ENCODE measurements around the gene NRSN2. TPM values are rescaled to one million over a fixed set of nuclear protein-coding genes. Genes with fewer than 3 reads are reported as not detected.

Gene NRSN2
- total and polyA plus RNA-seq, 2 donors (not counting 1 experiment from before 2014, with no cell fraction given) = 5.0 to 8.6 TPM

- Histone ChIP-seq H3K4me3 (ENCODE audit: control extremely low read depth in 1 of 5, extremely low read depth in 1 of 5, insufficient read depth in 1 of 5, low read depth in 2 of 5, low read length in 4 of 5) (peak overlapping the region in 1 of 5 experiments; percentile 72), H3K36me3 (replicated peaks in 1 of 2; ENCODE audit: control extremely low read depth in 1 of 2, control insufficient read depth in 1 of 2, extremely low read depth in 1 of 2, insufficient read depth in 2 of 2, low read length in 1 of 2) (peaks cover 0 to 3% of the 10 kb centered on the region in 2 experiments), H3K4me1 (ENCODE audit: control insufficient read depth in 2 of 2, insufficient read depth in 2 of 2, low read length in 2 of 2) (peaks cover 26 to 42% of the 10 kb centered on the region in 2 donors), H3K79me2 (ENCODE audit: control insufficient read depth, insufficient read depth, low read length) (no peaks in the 10 kb centered on the region), H3K9ac (ENCODE audit: low read length) (no peak overlapping the region), H3K27me3 (replicated peaks in 1 of 4; ENCODE audit: control extremely low read depth in 1 of 4, control insufficient read depth in 3 of 4, insufficient read depth in 4 of 4, low read length in 3 of 4) (no peaks in the 10 kb centered on the region), H3K27ac (ENCODE audit: low read length in 2 of 2) (peak overlapping the region in 1 of 2 donors; percentile 70), H3K4me2 (replicated peaks; ENCODE audit: low read depth, low read length, poor library complexity, severe bottlenecking) (peak overlapping the region; percentile 97), H3K9me3 (ENCODE audit: control extremely low read depth in 1 of 3, control insufficient read depth in 2 of 3, insufficient read depth in 1 of 3, low read length in 2 of 3) (peaks cover 0 to 4% (median 0%) of the 10 kb centered on the region in 3 donors), H4K20me1 (ENCODE audit: control insufficient read depth, insufficient read depth, low read length, poor library complexity, severe bottlenecking) (peaks cover 24% of the 10 kb centered on the region), H2AFZ (ENCODE audit: insufficient read depth, low read depth, low read length, poor library complexity, severe bottlenecking) (no peak overlapping the region)
- peaks cover 35% of the 10 kb centered on the region for H3K4me1 Mint-ChIP-seq
- intact Hi-C loops (cut with micrococcal nuclease) = no loop called here
- H3K9me3 Mint-ChIP-seq (ENCODE audit: insufficient read depth) = no peaks in the 10 kb centered on the region
- ChIA-PET CTCF (interaction anchor here (0.7 to 6.3 kb wide), 10 partner anchors 8 to 117 kb away, joined by 3 to 89 read pairs (median 12); partner anchors contain the start of genes NRSN2 and ZCCHC3), POLR2A (interaction anchor here (1.4 kb wide), 1 partner anchor 30 kb away, joined by 3 read pairs; no protein-coding TSS in a partner anchor)
- H3K4me3 Mint-ChIP-seq = peak overlapping the region; percentile 79
- 74% methylated on average over 21 of the region's 31 CpGs for WGBS (ENCODE audit: insufficient coverage)
- DNase-seq (peak; percentile 38), ATAC-seq (ENCODE audit: low read depth) (no peak)
- H3K27ac Mint-ChIP-seq = peak overlapping the region; percentile 82
- TF ChIP-seq EZH2 (IDR thresholded peaks at IDR 0.05; ENCODE audit: borderline replicate concordance, insufficient read depth, low read depth, low read length, poor library complexity, severe bottlenecking) = no peak
- no peak for TF ChIP-seq CTCF (IDR thresholded peaks at IDR 0.05)
- no peaks in the 10 kb centered on the region for H3K27me3 Mint-ChIP-seq
Measured at GRCh38 chr20:328027-328974, 18.6 kb upstream of the NRSN2 start.
